ENCODE measurements around the gene LGALS8. TPM values are rescaled to one million over a fixed set of nuclear protein-coding genes. Genes with fewer than 3 reads are reported as not detected.

The LGALS8 gene
- total RNA-seq: 48.4 and 71.9 TPM in 2 replicates

DNA sequence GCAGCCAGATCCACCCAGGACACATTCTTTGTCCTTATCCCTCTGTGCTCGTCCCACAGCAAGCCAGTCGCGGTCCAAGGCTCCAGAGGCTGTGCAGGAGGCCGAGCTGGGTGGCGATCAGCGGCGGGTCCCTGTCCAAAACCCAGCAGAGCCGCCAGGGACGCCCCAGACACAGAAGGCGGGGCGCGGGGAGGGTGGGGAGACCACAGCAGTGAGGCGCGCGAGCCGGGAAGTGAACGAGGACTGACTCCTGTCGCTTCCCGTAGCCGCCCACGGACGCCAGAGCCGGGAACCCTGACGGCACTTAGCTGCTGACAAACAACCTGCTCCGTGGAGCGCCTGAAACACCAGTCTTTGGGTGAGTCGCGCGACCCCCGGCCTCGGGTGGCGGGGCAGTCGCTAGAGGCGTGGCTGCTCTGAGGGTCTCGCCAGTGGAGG lies at the start of gene LGALS8:
TSS of gene LGALS8 (plus strand) at position 279 of the 438 bp plus-strand sequence. CDS start 2,089 bp downstream, outside the sequence.

Other genes starting within 250 kb of the LGALS8 start
- 3.6 and 4.2 TPM in 2 replicates for gene ERO1B, start 242.0 kb upstream of the LGALS8 start, total RNA-seq
- gene EDARADD, start 129.7 kb upstream of the LGALS8 start, total RNA-seq: 0.48 and 0.52 TPM in 2 replicates
- 12.7 and 20.8 TPM in 2 replicates for gene HEATR1, start 80.5 kb downstream of the LGALS8 start, total RNA-seq
- gene ACTN2, start 162.5 kb downstream of the LGALS8 start, total RNA-seq: 1.6 TPM in 1 of 2 replicates, not detected in the other